GM21515 (cell line): ENCODE data around the gene UTS2R.
"Not testable (repeated sequence)": the region's sequence is repeated elsewhere in the genome, so short reads cannot be mapped to it uniquely, and the experiment has no call there.

Source experiments
- ATAC-seq: cut with Tn5 transposase; IDR thresholded peaks from one replicate; pipeline ENCODE4 v1.9.1; 2021; ENCODE audit not compliant: unreplicated experiment

UTS2R gene

DNA sequence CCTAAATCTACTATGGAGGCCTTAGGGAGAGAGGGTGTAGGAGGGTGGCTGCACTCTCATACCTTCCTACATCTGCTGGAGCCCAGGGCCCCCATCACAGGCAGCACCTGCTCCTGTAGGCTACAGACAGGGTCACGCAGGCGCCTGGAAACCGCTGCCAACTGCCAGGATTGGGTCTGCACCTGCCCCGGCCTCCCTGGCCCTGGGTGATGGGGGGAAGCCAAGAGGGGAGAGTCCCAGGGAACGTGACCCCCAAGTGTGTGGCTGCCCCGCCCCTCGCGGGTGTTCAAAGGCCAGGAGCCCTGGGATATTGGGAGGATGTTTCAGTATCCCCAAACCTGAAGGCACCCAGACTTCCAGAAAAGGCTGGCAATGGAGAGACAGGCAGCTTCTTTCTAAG is 18.1 kb upstream of the UTS2R start:
- ATAC-seq, result no peak

DNA sequence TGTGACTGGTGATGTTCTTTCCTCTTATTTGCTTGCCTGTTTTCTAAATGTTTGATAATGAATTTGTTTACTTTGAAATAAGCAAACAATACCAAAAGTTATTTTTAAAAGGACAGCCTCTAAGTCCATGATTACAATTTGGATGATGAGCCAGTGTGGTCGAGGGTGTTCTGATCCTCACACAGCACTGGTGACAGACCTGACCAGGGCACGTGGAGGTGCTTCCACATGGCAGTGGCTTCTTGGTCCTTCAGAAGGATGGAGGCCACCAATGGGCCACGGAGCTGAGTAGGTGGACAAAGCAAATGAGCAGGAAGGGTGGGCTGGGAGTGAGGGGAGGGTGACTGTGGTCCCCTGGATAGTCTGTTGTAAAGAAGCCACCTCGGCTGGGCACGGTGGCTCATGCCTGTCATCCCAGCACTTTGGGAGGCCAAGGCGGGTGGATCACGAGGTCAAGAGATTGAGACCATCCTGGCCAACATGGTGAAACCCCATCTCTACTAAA is 16.7 kb upstream of the UTS2R start:
- no peak for ATAC-seq

DNA sequence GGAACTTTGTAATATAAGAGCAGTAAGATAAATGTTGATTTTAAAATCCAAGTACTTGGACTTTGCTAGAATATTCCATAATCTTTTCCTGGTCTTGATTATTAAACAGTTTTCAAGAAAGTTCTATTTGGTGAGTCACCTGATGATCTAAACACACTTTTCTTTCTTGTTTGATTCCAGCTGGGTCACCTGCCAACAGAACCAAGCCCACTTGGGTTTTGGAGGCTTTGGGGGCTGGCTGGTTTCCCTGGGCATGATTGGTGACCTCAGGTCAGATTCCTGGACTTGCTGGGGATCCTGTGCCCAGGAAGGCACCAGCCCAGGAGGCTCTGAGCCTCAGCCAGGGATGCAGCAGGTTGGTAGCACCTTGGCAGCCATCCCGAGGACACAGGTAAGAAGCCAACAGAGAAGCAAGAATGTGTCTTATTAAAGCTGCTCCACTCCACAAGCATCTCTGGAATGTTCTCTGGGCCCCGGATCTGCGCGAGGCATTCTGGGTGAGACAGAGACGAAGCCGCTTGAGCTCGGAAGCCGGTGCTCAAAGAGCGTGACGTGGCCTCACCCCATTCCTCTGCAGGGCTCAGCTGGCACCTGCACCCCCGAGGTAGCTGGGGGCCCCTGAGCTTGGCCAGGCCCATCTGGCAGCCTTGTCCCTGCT is 15.7 kb upstream of the UTS2R start:
- no peak for ATAC-seq

- ATAC-seq, result no peak
Observed at GRCh38 chr17:82356845-82357355, 14.7 kb upstream of the UTS2R start.

- no peak for ATAC-seq
Observed at GRCh38 chr17:82357394-82357793, 14.2 kb upstream of the UTS2R start.

- ATAC-seq, result no peak
Observed at GRCh38 chr17:82358465-82359350, 12.9 kb upstream of the UTS2R start, which contains the start of gene TEX19. TSS of gene TEX19 (plus strand) at chr17:82359247. CDS start at chr17:82362151, 2,904 bp downstream.

DNA sequence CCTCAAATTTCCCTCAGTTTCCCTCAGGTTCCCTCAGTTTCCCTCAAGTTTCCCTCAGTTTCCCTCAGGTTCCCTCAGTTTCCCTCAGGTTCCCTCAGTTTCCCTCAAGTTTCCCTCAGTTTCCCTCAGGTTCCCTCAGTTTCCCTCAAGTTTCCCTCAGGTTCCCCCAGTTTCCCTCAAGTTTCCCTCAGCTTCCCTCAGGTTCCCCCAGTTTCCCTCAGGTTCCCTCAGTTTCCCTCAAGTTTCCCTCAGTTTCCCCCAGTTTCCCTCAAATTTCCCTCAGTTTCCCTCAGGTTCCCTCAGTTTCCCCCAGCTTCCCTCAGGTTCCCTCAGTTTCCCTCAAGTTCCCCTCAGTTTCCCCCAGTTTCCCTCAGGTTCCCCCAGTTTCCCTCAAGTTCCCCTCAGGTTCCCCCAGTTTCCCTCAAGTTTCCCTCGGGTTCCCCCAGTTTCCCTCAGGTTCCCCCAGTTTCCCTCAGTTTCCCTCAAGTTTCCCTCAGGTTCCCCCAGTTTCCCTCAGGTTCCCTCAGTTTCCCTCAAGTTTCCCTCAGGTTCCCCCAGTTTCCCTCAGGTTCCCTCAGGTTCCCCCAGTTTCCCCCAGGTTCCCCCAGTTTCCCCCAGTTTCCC is 12.0 kb upstream of the UTS2R start:
- ATAC-seq, result not testable (repeated sequence)

- no peak for ATAC-seq
Observed at GRCh38 chr17:82361885-82362633, 9.5 kb upstream of the UTS2R start.

DNA sequence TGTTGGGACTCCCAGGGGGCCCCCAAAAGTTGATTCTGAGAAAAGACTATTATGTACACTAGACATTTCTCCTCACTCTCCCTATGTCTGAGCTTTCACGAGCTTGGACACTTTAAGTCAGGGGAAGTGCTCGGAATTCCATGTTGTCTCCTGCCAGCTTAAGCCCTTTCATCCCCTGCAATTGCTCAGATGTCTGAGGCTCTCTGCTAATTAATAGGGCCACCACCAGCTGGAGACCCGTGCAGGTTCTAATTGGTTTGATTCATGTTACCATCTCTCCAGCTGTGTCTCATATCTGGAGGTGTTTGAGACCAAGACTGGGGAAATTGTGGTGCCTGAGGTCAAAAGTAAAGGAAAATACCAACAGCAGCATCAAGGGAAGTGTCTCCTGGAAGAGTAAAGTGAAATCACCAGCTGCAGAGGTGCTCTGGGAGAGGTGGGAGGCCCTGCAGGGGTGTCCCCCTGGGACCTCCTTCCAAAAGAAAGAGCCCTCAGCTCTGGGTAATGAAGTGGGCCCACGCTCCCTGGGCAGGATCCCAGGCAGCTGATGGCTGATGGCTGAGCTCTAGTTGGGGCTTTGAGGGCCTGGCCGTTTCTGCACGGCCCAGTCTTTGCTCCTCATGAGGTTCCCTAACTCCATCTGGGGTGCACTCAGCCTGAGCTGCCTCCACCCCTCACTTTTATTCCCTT is 5.8 kb upstream of the UTS2R start:
- ATAC-seq, result no peak

- ATAC-seq, result no peak
Observed at GRCh38 chr17:82366749-82367148, 4.8 kb upstream of the UTS2R start.

GRCh38 chr17:82367724-82368524 is 3.6 kb upstream of the UTS2R start:
- no peak for ATAC-seq

DNA sequence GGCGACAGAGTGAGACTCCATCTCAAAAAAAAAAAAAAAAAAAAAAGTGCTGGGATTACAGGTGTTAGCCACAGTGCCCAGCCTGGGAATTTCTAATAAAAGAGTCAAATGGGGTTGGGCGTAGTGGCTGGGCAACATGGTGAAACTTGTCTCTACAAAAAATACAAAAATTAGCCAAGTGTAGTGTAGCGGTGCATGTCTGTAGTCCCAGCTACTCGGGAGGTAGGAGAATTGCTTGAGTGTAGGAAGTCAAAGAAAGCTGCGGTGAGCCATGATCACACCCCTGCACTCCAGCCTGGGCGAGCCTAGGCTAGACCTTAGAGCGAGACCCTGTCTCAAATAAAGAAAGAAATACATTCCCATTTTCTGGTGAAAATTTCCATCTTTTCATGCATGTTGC is 2.4 kb upstream of the UTS2R start:
- ATAC-seq, result no peak

GRCh38 chr17:82370471-82371332 is 863 bp upstream of the UTS2R start:
- no peak for ATAC-seq

DNA sequence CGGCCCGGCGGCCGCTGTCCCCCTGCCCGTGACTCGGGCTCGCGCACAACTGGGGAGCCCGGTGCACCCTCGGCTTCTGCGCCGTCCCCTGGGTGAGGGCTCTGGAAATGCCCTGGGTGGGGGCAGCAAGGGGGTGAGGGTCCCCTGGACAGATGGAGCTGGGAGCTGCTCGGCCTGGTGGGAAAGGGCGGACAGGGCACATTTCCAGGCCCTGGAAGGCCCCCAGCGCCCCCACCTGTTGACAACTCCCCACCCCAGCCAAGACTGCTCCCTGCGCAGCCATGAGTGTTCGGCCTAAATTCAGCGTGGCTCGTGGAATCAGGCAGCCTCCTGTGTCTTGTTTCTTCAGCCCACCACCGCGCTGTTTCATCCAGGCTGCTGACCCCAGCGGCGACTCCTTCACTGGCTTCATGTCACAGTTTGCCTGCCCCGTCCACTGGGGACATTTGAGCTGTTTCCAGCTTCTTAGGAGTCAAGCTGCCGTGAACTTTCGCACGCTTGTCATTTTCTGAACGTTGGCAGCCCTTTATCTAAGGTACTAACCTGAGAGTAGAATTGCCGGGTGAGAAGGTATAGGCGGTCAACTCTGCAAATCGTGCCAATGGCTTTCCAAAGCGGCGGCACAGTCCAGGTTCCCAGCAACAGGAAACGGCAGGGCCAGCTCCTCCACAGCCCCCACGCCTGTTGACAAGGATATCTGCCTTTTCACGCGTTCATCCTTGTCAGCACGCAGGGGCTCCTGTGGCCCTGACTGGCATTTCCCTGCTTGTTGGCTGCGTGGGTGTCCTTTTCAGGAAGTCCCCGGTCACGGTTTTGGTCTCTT is 895 bp downstream of the UTS2R start:
- no peak for ATAC-seq

DNA sequence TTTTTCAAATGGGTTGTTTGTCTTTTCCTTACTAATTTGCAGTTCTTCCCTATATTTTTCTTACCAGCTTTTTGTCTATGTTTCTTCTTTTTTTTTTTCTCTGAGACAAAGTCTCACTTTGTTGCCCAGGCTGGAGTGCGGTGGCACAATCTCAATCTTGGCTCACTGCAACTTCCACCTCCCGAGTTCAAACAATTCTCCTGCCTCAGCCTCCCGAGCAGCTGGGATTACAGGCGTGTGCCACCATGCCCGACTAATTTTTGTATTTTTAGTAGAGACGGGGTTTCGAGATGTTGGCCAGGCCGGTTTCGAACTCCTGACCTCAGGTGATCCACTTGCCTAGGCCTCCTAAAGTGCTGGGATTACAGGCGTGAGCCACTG is 1.5 kb downstream of the UTS2R start:
- not testable (repeated sequence) for ATAC-seq

- no peak for ATAC-seq
Observed at GRCh38 chr17:82373731-82374625, 2.4 kb downstream of the UTS2R start.
